ENCODE results near the gene C4orf50. TPM values are rescaled to one million over a fixed set of nuclear protein-coding genes. Genes with fewer than 3 reads are reported as not detected.

The C4orf50 gene
- total RNA-seq, 1 donor from 2014 or later = 0.12 TPM

DNA sequence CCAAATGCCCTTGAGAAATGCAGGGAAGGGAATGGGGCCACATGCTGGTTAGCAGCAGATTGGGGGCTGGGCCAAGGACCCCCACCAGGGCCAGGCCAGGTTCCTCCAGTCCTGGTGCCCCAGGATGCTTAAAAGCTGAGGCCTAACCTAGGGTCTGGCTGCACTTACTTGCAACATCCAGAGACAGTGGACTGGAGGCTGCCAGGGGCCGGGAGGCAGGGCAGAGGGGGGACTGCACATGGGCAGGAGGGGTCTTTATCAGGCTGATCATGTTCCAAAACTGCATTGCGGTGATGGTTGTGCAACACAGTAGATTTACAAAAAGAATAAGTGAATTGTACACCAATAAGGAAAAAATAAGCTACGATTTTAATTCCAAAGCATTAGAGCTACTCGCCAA is 36.8 kb upstream of the C4orf50 start:
- TF ChIP-seq, protein P1, sequence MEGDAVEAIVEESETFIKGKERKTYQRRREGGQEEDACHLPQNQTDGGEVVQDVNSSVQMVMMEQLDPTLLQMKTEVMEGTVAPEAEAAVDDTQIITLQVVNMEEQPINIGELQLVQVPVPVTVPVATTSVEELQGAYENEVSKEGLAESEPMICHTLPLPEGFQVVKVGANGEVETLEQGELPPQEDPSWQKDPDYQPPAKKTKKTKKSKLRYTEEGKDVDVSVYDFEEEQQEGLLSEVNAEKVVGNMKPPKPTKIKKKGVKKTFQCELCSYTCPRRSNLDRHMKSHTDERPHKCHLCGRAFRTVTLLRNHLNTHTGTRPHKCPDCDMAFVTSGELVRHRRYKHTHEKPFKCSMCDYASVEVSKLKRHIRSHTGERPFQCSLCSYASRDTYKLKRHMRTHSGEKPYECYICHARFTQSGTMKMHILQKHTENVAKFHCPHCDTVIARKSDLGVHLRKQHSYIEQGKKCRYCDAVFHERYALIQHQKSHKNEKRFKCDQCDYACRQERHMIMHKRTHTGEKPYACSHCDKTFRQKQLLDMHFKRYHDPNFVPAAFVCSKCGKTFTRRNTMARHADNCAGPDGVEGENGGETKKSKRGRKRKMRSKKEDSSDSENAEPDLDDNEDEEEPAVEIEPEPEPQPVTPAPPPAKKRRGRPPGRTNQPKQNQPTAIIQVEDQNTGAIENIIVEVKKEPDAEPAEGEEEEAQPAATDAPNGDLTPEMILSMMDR (IDR thresholded peaks at IDR 0.05) = no peak
- no peaks in the 10 kb centered on the region for H3K36me3 ChIP-seq
- no peaks in the 10 kb centered on the region for H3K4me1 ChIP-seq
- H3K27ac ChIP-seq = no peak overlapping the region
- no peak for ATAC-seq
- H3K4me3 ChIP-seq = no peak overlapping the region
- no peaks in the 10 kb centered on the region for H3K27me3 ChIP-seq
- no peak for DNase-seq
- peaks cover 19% of the 10 kb centered on the region for H3K9me3 ChIP-seq
- intact Hi-C loops (cut with DNase I) = no loop called here

GRCh38 chr4:6054162-6054922 is 36.1 kb upstream of the C4orf50 start:
- DNase-seq = no peak
- Histone ChIP-seq H3K4me3 (no peak overlapping the region), H3K4me1 (no peaks in the 10 kb centered on the region), H3K9me3 (peaks cover 18% of the 10 kb centered on the region), H3K27ac (no peak overlapping the region), H3K36me3 (no peaks in the 10 kb centered on the region), H3K27me3 (no peaks in the 10 kb centered on the region)
- intact Hi-C loops (cut with DNase I) = no loop called here
- TF ChIP-seq, protein P1 (IDR thresholded peaks at IDR 0.05) = no peak
- no peak for ATAC-seq

GRCh38 chr4:6052679-6053078 is 34.4 kb upstream of the C4orf50 start:
- Histone ChIP-seq H3K27me3 (no peaks in the 10 kb centered on the region), H3K4me3 (no peak overlapping the region), H3K27ac (no peak overlapping the region), H3K9me3 (peaks cover 2% of the 10 kb centered on the region), H3K4me1 (no peaks in the 10 kb centered on the region), H3K36me3 (no peaks in the 10 kb centered on the region)
- no peak for ATAC-seq
- TF ChIP-seq, protein P1 (IDR thresholded peaks at IDR 0.05) = no peak
- DNase-seq = no peak
- intact Hi-C loops (cut with DNase I) = no loop called here

DNA sequence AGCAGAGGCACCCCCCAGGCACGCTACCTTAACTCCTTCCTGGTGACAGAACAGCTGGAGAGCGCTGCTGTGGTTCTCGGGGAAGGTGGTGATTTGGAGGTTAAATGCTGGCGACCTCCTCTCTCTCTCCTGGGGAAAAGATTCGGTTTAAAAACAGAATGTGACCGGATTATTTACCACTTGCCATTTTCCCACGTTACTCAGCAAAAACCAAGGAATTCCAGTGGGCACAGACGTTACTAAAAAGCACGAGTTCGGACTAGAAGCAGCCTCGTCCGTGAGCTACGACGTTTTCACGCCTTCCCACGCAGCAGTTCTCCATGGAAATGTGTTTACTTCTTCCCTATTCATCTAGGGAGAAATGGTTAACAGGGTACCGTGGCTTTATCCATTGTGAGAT is 32.3 kb upstream of the C4orf50 start:
- intact Hi-C loops (cut with DNase I) = no loop called here
- TF ChIP-seq, protein P1 (IDR thresholded peaks at IDR 0.05) = no peak
- DNase-seq = no peak

DNA sequence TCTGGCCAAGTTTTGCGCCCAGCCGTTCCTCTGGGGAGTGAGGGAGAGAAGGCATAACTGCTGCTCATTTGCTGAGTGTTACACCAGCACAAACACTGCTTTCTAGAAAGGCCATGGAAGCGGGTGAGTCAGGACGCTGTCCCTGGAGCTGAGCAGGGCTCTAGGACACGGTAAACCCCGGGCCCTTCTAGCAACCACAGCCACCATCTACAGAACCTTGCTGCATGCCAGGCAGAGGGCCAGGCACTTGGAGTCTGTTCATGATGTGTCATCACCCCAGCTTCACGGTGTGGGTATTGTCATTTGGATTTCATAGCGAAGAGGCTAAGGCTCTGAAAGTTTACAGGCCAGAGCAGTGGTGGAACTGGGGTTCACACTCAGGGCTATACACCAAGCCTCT is 31.8 kb upstream of the C4orf50 start:
- H3K4me3 ChIP-seq = no peak overlapping the region
- intact Hi-C loops (cut with DNase I) = no loop called here
- H3K4me1 ChIP-seq = no peaks in the 10 kb centered on the region
- ATAC-seq (no peak), DNase-seq (no peak)
- H3K27me3 ChIP-seq = peaks cover 5% of the 10 kb centered on the region
- H3K9me3 ChIP-seq = no peaks in the 10 kb centered on the region
- no peak overlapping the region for H3K27ac ChIP-seq
- H3K36me3 ChIP-seq = no peaks in the 10 kb centered on the region
- TF ChIP-seq, protein P1 (IDR thresholded peaks at IDR 0.05) = no peak

More for the DNA sequence above, 32.3 kb upstream of the C4orf50 start:
- Histone ChIP-seq H3K27me3 (no peaks in the 10 kb centered on the region), H3K27ac (no peak overlapping the region), H3K36me3 (no peaks in the 10 kb centered on the region), H3K4me3 (no peak overlapping the region), H3K4me1 (no peaks in the 10 kb centered on the region), H3K9me3 (no peaks in the 10 kb centered on the region)
- ATAC-seq = no peak

Data from upper lobe of right lung (tissue), 1 donor.